IMR-90 (cell line): Measurements from ENCODE around the gene LIN7C. TPM values are rescaled to one million over a fixed set of nuclear protein-coding genes. Genes with fewer than 3 reads are reported as not detected.

ENCODE experiments used
- microRNA-seq, 2 experiments: library from miRNA; stranded (forward) in 1 of 2; unstranded in 1 of 2; fragments of 10-50 nt in 1 of 2; fragments of <30 nt in 1 of 2; gene quantifications in 1 of 2; microRNA quantifications in 1 of 2; one replicate each; pipeline versions ENCODE3 to v1.1.0; 2013 to 2020; ENCODE audit not compliant: insufficient read depth in 1 of 2, insufficient read length in 1 of 2, unreplicated experiment in 1 of 2
- polyA plus RNA-seq, 3 experiments: library from polyadenylated mRNA; depleted of rRNA; stranded (reverse); fragments of >200 nt; gene quantifications; 2 replicates each; pipeline ENCODE4 v1.2.3, GENCODE V29; 2012; ENCODE audit warnings: low replicate concordance in 1 of 3
- small RNA-seq, 5 experiments: library from RNA; depleted of rRNA; stranded (forward); fragments of <200 nt; gene quantifications; one replicate each; pipeline ENCODE3, GENCODE V24; 2012
- total RNA-seq: library from RNA; depleted of rRNA; stranded (reverse); fragments of >200 nt; gene quantifications from 2 replicates; pipeline ENCODE4 v1.2.3, GENCODE V29; 2012; rRNA removed

Gene LIN7C
- total and polyA plus RNA-seq, 2 of the 4 experiments (the other 2 are of a cell fraction), result 12.2 to 25.5 TPM

Small RNAs within 50 kb of the gene (microRNA-seq; reads per million reads assigned to microRNA genes)
- gene AC100771.1 (ENCODE audit: insufficient read depth, insufficient read length) (not detected), gene MIR8087 (ENCODE audit: insufficient read depth in 1 of 2, insufficient read length in 1 of 2, unreplicated experiment in 1 of 2) (0 reads per million in 2 experiments), gene RNA5SP339 (ENCODE audit: insufficient read depth, insufficient read length) (not detected)

Small RNAs within 50 kb of the gene (small RNA-seq; reads per million reads assigned to genes)
- gene AC100771.1, result 0 reads per million in 5 experiments
- gene MIR8087, result 0 reads per million in 5 experiments
- gene RNA5SP339, result 0 to 0.15 (median 0) reads per million in 5 experiments

Other genes with a start within 250 kb of the LIN7C start
- gene CCDC34, start 143.6 kb downstream of the LIN7C start, total RNA-seq, result 2.5 and 3.9 TPM in 2 replicates
- gene CCDC34, start 143.6 kb downstream of the LIN7C start, polyA plus RNA-seq (2012; rRNA removed), result 4.0 and 4.5 TPM in 2 replicates
- 6.8 and 8.1 TPM in 2 replicates for gene LGR4, start 34.0 kb downstream of the LIN7C start, total RNA-seq
- gene LGR4, start 34.0 kb downstream of the LIN7C start, polyA plus RNA-seq (2012; rRNA removed), result 2.2 and 2.9 TPM in 2 replicates
- gene BDNF, start 193.7 kb upstream of the LIN7C start, total RNA-seq, result 152 and 174 TPM in 2 replicates
- 91.9 and 94.8 TPM in 2 replicates for gene BDNF, start 193.7 kb upstream of the LIN7C start, polyA plus RNA-seq (2012; rRNA removed)